ENCODE data around the gene SLC66A1. TPM values are rescaled to one million over a fixed set of nuclear protein-coding genes. Genes with fewer than 3 reads are reported as not detected.

The SLC66A1 gene
- total and polyA plus RNA-seq, 2 experiments from 2014 or later, result 21.1 to 24.0 TPM

- Histone ChIP-seq H3K9me3 (ENCODE audit: low read depth) (no peaks in the 10 kb centered on the region), H3K27me3 (no peaks in the 10 kb centered on the region), H3K4me1 (ENCODE audit: low read depth) (no peaks in the 10 kb centered on the region), H3K36me3 (peaks cover 24% of the 10 kb centered on the region), H3K4me3 (no peak overlapping the region), H3K27ac (no peak overlapping the region)
- TF ChIP-seq, protein P1, sequence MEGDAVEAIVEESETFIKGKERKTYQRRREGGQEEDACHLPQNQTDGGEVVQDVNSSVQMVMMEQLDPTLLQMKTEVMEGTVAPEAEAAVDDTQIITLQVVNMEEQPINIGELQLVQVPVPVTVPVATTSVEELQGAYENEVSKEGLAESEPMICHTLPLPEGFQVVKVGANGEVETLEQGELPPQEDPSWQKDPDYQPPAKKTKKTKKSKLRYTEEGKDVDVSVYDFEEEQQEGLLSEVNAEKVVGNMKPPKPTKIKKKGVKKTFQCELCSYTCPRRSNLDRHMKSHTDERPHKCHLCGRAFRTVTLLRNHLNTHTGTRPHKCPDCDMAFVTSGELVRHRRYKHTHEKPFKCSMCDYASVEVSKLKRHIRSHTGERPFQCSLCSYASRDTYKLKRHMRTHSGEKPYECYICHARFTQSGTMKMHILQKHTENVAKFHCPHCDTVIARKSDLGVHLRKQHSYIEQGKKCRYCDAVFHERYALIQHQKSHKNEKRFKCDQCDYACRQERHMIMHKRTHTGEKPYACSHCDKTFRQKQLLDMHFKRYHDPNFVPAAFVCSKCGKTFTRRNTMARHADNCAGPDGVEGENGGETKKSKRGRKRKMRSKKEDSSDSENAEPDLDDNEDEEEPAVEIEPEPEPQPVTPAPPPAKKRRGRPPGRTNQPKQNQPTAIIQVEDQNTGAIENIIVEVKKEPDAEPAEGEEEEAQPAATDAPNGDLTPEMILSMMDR (IDR thresholded peaks at IDR 0.05; ENCODE audit: low read depth, low read length), result no peak
- DNase-seq (ENCODE audit: low read depth in 1 of 2, low spot score in 1 of 2), result no peak
Observed at GRCh38 chr1:19374926-19375325, 62.8 kb downstream of the SLC66A1 start.

DNA sequence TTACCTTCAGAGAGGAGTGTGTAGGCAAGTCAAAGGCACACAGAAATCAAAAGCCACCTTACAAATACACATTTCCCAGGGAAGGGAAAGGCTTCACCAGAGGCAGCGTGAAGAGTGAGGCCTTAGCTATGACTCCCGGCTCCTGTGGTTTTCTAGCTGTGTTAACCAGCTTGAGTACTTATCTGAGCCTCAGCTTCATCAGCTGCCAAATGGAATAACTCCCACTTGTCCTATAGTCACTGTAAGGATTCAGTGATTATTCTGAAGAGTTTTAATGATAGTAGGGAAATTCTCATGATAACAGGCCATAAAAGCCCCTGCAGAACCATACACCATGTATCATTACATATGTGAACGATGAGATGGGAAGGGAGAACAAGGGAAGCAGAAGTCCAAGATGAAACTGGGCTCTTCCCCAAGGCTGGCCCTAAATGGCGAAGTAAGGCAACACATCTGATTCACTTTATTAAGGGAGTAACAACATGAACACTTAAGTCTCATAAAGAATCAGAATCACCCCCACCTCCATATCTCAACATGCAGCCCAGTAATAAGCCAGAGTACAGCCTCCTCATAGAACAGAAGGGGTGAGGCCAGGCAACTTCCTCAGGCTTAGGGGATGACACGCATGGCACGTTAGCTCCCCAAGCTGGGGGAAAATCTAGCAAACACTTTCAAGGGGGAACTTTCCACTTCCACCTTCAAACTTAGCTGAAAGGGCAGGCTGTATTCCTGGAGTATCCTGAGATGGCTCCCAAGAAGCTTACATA, 63.7 kb downstream of the SLC66A1 start:
- Histone ChIP-seq H3K9me3 (ENCODE audit: low read depth) (no peaks in the 10 kb centered on the region), H3K36me3 (peaks cover 24% of the 10 kb centered on the region)

GRCh38 chr1:19376428-19377372, 64.6 kb downstream of the SLC66A1 start:
- DNase-seq (ENCODE audit: low read depth in 1 of 2, low spot score in 1 of 2), result no peak
- no peaks in the 10 kb centered on the region for H3K4me1 ChIP-seq (ENCODE audit: low read depth)
- no peaks in the 10 kb centered on the region for H3K9me3 ChIP-seq (ENCODE audit: low read depth)
- H3K27ac ChIP-seq, result no peak overlapping the region
- TF ChIP-seq, protein P1 (IDR thresholded peaks at IDR 0.05; ENCODE audit: low read depth, low read length), result no peak
- no peak overlapping the region for H3K4me3 ChIP-seq
- H3K27me3 ChIP-seq, result no peaks in the 10 kb centered on the region
- H3K36me3 ChIP-seq, result peaks cover 24% of the 10 kb centered on the region

More for the DNA sequence above, 63.7 kb downstream of the SLC66A1 start:
- H3K27me3 ChIP-seq, result no peaks in the 10 kb centered on the region
- H3K27ac ChIP-seq, result no peak overlapping the region
- no peaks in the 10 kb centered on the region for H3K4me1 ChIP-seq (ENCODE audit: low read depth)
- no peak overlapping the region for H3K4me3 ChIP-seq
- TF ChIP-seq, protein P1 (IDR thresholded peaks at IDR 0.05; ENCODE audit: low read depth, low read length), result no peak
- DNase-seq (ENCODE audit: low read depth in 1 of 2, low spot score in 1 of 2), result peak in 1 of 2 donors; percentile 74

GRCh38 chr1:19377812-19378718, 65.9 kb downstream of the SLC66A1 start:
- TF ChIP-seq, protein P1 (IDR thresholded peaks at IDR 0.05; ENCODE audit: low read depth, low read length), result no peak

More at GRCh38 chr1:19377812-19378718, 65.9 kb downstream of the SLC66A1 start:
- Histone ChIP-seq H3K4me3 (no peak overlapping the region), H3K9me3 (ENCODE audit: low read depth) (no peaks in the 10 kb centered on the region), H3K36me3 (peaks cover 24% of the 10 kb centered on the region), H3K27me3 (no peaks in the 10 kb centered on the region), H3K27ac (no peak overlapping the region), H3K4me1 (ENCODE audit: low read depth) (no peaks in the 10 kb centered on the region)
- no peak for DNase-seq (ENCODE audit: low read depth in 1 of 2, low spot score in 1 of 2)

Other genes starting within 250 kb of the SLC66A1 start
- 105 and 206 TPM in 2 replicates for gene UBR4, start 102.1 kb upstream of the SLC66A1 start, total RNA-seq
- 76.4 and 96.6 TPM in 2 replicates for gene UBR4, start 102.1 kb upstream of the SLC66A1 start, polyA plus RNA-seq
- 26.6 and 37.0 TPM in 2 replicates for gene EMC1, start 60.8 kb upstream of the SLC66A1 start, total RNA-seq
- gene EMC1, start 60.8 kb upstream of the SLC66A1 start, polyA plus RNA-seq, result 25.0 and 33.3 TPM in 2 replicates
- gene MRTO4, start 60.5 kb upstream of the SLC66A1 start, total RNA-seq, result 21.3 and 28.8 TPM in 2 replicates
- gene MRTO4, start 60.5 kb upstream of the SLC66A1 start, polyA plus RNA-seq, result 29.9 and 33.6 TPM in 2 replicates
- 1.4 and 2.2 TPM in 2 replicates for gene AKR7A3, start 23.6 kb upstream of the SLC66A1 start, total RNA-seq
- 0.26 and 0.96 TPM in 2 replicates for gene AKR7A3, start 23.6 kb upstream of the SLC66A1 start, polyA plus RNA-seq
- gene AKR7A2, start 182 bp upstream of the SLC66A1 start, total RNA-seq, result 155 and 195 TPM in 2 replicates
- gene AKR7A2, start 182 bp upstream of the SLC66A1 start, polyA plus RNA-seq, result 157 and 168 TPM in 2 replicates
- 86.2 and 127 TPM in 2 replicates for gene CAPZB, start 173.2 kb downstream of the SLC66A1 start, total RNA-seq
- gene CAPZB, start 173.2 kb downstream of the SLC66A1 start, polyA plus RNA-seq, result 185 and 278 TPM in 2 replicates